Measurements from ENCODE around the gene MCF2L2. TPM values are rescaled to one million over a fixed set of nuclear protein-coding genes. Genes with fewer than 3 reads are reported as not detected.

MCF2L2 gene
- total and polyA plus RNA-seq, 2 of the 13 experiments (the other 11 are each of a cell fraction or from before 2014, with no cell fraction given): not detected

GRCh38 chr3:183447206-183448001, 19.0 kb upstream of the MCF2L2 start (continued):
- TF ChIP-seq RNF2 (conservative IDR thresholded peaks at IDR 0.05; ENCODE audit: low read depth) (peak; percentile 60; the same call in 1 of the 2 replicates), TRIM22 (IDR thresholded peaks at IDR 0.05) (no peak), ZFP36L1 (CRISPR knock-in tag; IDR thresholded peaks at IDR 0.05) (peak; percentile 72; the same call in 1 of the 2 replicates), KMT2A (CRISPR knock-in tag; IDR thresholded peaks at IDR 0.05) (peak; percentile 98), MYC (CRISPR knock-in tag; IDR thresholded peaks at IDR 0.05; ENCODE audit: borderline replicate concordance) (peak; percentile 77; the same call in 1 of the 2 replicates), ZNF883 (CRISPR knock-in tag; IDR thresholded peaks at IDR 0.05; ENCODE audit: not compliant biosample characterization) (peak; percentile 76), AGO2 (optimal IDR thresholded peaks at IDR 0.05; ENCODE audit: low read depth, low read length) (no peak), POGZ (CRISPR knock-in tag; IDR thresholded peaks at IDR 0.05) (peak; percentile 99), KLF12 (CRISPR knock-in tag; IDR thresholded peaks at IDR 0.05; ENCODE audit: borderline replicate concordance) (peak; percentile 94; the same call in 1 of the 2 replicates), ZNF510 (CRISPR knock-in tag; IDR thresholded peaks at IDR 0.05; ENCODE audit: low read depth) (no peak), ZNF503 (CRISPR knock-in tag; IDR thresholded peaks at IDR 0.05) (peak; percentile 45; the same call in 1 of the 2 replicates), ZNF766 (CRISPR knock-in tag; IDR thresholded peaks at IDR 0.05; ENCODE audit: borderline replicate concordance) (peak; percentile 72), JUNB (CRISPR knock-in tag; IDR thresholded peaks at IDR 0.05; ENCODE audit: borderline replicate concordance) (no peak; the same call in 1 of the 2 replicates), ZNF350 (CRISPR knock-in tag; IDR thresholded peaks at IDR 0.05; ENCODE audit: borderline replicate concordance, low read depth) (peak; percentile 83; the same call in 1 of the 2 replicates), FOXA3 (CRISPR knock-in tag; IDR thresholded peaks at IDR 0.05) (peak; percentile 76), ZNF891 (CRISPR knock-in tag; IDR thresholded peaks at IDR 0.05) (peak; percentile 93), TCF7 (IDR thresholded peaks at IDR 0.05; ENCODE audit: low read depth) (no peak), ZNF383 (CRISPR knock-in tag; IDR thresholded peaks at IDR 0.05; ENCODE audit: borderline replicate concordance) (no peak), KDM6A (CRISPR knock-in tag; IDR thresholded peaks at IDR 0.05; ENCODE audit: low read depth) (no peak), FOXO1 (CRISPR knock-in tag; IDR thresholded peaks at IDR 0.05) (peak; percentile 64; the same call in 1 of the 2 replicates), MYPOP (CRISPR knock-in tag; IDR thresholded peaks at IDR 0.05) (peak; percentile 79), ZSCAN22 (CRISPR knock-in tag; IDR thresholded peaks at IDR 0.05) (no peak), ZNF496 (CRISPR knock-in tag; IDR thresholded peaks at IDR 0.05; ENCODE audit: insufficient replicate concordance) (no peak), ERF (CRISPR knock-in tag; IDR thresholded peaks at IDR 0.05) (peak; percentile 80; the same call in 1 of the 2 replicates)
- TF ChIP-seq, protein P1, sequence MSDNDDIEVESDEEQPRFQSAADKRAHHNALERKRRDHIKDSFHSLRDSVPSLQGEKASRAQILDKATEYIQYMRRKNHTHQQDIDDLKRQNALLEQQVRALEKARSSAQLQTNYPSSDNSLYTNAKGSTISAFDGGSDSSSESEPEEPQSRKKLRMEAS (IDR thresholded peaks at IDR 0.05): peak; percentile 82

All from HepG2 (cell line).